HG02970 (cell line): ENCODE data around the gene BPIFB6.

ENCODE experiments used
- ATAC-seq: cut with Tn5 transposase; IDR thresholded peaks from one replicate; pipeline ENCODE4 v1.9.1; 2021; ENCODE audit warnings: mild to moderate bottlenecking, moderate library complexity, moderate number of reproducible peaks; ENCODE audit not compliant: unreplicated experiment, low FRiP score

Gene BPIFB6, protein sequence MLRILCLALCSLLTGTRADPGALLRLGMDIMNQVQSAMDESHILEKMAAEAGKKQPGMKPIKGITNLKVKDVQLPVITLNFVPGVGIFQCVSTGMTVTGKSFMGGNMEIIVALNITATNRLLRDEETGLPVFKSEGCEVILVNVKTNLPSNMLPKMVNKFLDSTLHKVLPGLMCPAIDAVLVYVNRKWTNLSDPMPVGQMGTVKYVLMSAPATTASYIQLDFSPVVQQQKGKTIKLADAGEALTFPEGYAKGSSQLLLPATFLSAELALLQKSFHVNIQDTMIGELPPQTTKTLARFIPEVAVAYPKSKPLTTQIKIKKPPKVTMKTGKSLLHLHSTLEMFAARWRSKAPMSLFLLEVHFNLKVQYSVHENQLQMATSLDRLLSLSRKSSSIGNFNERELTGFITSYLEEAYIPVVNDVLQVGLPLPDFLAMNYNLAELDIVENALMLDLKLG

DNA sequence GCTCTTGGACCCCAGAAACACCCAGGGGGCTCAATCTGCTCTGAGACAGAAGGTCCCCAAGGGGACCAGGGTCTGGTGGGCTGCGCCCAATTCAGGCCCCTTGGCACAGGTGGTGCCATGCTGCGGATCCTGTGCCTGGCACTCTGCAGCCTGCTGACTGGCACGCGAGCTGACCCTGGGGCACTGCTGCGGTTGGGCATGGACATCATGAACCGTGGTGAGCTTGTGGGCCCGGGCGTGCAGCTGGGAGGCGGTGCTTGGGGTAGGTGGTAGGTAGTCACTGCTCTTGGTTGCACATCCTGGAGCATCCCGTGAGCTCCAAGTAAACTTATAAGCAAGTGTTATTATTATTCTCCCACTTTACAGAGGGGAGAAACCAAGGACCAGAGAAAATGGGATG is at the start of gene BPIFB6:
Gene BPIFB6 (plus strand): TSS at position 118 of the 400 bp plus-strand sequence. CDS start 0 bp downstream, at position 118.
- no peak for ATAC-seq

DNA sequence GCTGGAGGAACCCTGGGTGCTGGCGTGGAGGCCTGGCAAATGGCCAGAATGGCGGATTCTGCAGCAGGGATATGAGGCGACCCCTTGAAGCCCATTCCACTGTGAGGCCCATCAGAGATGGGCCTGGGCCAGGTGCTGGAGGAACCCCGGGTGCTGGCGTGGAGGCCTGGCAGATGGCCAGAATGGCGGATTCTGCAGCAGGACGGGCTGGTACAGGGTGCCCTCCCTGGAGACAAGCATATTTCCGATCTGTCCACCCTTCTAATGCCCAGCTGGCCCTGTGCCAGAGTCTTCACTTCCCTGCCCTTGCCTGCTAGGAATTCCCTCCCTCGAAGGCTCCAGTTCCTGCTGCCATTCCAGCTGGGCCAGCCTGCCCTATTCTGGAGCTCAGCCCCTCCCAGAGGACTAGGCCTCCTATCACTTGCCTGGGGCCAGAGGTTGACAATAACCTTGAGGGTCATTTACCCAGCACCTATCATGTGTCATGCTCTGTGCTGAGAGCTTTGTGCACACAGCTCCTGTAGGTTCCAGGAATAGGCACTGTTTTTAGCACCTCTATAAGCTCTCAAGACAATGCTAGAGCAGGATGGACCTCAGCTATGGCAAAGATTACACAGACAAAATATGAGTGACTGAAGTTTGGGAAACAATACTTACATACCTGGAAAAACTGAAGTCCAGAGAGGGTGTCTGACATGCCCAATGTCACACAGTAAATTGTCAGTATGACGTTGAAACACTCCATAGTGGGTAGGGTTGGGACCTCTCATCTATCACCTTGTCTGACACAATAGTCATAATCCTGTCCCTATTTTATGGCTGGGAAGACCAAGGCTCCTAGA is 48.6 kb upstream of the BPIFB6 start:
- no peak for ATAC-seq

- ATAC-seq: no peak
These were observed 47.9 kb upstream of the BPIFB6 start for GRCh38 chr20:32983459-32984112.

- no peak for ATAC-seq
These were observed 47.3 kb upstream of the BPIFB6 start for GRCh38 chr20:32984196-32984595.

GRCh38 chr20:32984631-32985354 is 46.7 kb upstream of the BPIFB6 start:
- ATAC-seq: no peak

DNA sequence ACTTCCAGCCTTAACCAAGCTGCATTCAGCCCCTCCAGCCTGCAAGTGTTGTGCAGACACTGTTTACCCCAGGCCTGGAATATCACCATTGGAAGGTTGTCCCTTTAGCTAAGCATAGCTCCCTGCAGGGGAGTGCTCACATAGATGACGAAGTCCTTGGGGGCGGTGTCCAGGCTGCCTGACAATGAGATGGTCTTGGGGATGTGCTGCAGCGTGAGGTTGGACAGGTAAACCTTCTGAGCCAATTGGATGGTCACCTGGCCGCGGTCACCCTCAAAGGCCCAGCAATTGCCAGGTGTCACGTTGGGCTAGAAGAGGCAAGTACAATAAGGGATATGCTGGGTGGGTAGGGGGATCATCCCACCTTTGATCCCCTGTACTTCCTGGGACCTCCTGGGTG is 45.9 kb upstream of the BPIFB6 start:
- no peak for ATAC-seq

- no peak for ATAC-seq
These were observed 45.0 kb upstream of the BPIFB6 start for GRCh38 chr20:32986331-32986966.

GRCh38 chr20:32987044-32987825 is 44.2 kb upstream of the BPIFB6 start:
- ATAC-seq: no peak

DNA sequence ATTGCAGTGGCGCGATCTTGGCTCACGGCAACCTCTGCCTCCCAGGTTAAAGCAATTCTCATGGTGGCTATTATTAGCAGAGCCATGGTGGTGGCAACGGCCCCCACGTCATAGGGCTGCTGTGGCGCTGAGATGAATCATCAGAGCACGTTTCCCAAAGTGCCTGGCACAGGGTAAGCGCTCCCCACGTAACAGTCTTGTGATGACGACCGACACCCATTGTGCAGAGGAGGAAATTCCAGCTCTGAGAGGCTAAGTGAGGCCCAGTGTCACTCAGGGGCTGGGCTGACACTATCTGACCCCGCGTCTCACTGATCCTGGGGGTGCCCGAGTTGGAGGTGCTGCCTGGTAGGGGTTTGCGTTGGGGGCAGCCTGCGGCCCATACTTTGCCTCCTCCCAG is 43.4 kb upstream of the BPIFB6 start:
- no peak for ATAC-seq

- ATAC-seq: no peak
These were observed 41.8 kb upstream of the BPIFB6 start for GRCh38 chr20:32989507-32990283.

GRCh38 chr20:32990426-32990825 is 41.0 kb upstream of the BPIFB6 start:
- no peak for ATAC-seq

DNA sequence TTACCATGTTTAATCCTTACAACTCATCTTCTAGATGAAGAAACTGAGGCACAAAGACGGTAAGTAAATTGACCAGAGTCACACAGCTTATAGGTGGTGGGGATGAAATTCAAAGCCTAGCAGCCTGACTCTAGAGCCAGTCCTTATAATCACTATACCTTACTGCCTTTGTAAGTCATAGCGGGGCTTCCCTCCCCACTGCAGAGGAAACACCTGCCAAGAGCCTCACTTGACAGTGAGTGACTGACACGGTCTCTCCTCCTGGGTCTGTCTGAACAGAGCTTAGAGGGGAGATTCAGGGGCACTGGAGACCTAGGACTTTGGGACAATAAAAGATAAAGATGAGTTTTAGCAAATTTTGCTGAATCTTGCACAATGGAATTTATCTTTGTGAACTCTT is 40.1 kb upstream of the BPIFB6 start:
- no peak for ATAC-seq

- ATAC-seq: no peak
These were observed 39.4 kb upstream of the BPIFB6 start for GRCh38 chr20:32991792-32992641.

DNA sequence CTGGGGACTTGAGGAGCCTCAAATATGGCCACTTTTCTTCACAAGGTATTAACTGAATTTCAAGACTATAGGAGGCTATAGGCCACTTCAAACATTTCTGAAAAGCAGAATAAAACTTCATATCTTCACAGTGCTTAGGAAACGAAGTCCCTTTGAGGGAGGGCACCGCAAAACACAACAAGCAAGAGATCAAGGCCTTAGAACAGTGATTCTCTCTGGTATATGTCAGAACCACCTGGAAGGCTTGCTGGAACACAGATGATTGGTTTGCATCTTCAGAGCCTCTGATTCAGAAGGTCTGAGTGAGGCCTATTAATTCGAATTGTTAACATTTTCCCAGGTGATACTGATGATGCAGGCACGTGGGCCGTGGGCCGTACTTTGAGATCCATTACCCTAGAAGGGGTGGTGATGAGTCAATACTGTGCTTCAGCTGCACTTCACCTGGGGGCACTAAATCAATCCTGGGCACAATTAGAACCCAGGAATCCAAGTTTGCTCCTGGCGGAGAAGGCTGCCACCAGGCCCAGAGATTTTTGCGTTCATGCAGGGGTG is 37.9 kb upstream of the BPIFB6 start:
- ATAC-seq: no peak

DNA sequence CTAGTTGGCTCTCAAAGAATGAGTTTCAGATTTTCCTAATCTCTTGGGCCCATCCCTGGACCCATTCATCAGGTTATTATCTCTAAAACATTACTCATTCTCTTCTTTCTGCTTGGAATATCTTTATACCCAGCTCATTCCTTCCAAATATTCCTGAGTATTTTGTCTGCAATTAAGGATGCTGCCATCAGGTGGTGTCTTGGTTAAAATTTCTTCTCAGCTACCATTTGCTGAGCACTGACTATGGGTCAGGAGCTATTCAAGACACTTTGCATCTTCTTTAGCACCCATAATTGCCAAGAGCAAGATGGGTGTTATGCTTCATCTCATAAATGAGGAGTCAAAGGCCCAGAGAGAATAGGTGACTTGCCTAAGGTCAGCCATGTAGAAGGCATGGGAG is 35.6 kb upstream of the BPIFB6 start:
- ATAC-seq: no peak

GRCh38 chr20:32997431-32997830 is 34.0 kb upstream of the BPIFB6 start:
- no peak for ATAC-seq

DNA sequence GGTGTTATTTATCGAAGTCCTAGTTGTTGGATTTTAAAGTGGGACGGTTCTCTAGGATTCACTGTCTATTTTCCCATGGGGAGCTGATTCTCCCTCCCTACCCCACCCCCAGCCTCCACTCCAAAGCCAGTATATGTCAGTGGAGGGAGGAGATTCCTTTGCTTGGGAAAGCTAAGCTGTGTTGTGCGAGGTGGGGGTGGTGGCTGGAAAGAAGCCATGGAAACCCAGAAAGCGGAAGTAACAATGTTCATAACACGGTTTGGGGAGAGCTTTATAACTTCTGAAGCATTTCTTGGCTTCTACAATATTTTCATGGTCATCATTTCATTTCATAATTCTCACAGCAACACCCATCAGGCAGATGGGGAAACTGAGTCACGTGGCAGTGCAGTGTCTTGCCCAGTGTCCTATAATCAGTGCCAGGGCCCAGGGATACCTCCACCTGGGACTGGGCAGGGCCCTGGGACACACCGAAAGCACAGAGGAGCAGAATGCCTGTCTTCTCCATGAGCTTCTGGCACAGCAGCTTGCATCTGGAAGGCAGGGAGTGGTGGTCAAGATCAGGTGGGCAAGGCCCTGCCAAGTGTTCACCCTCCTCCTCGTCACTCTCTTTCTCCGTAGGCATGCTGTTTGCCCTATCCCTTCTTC is 31.7 kb upstream of the BPIFB6 start:
- no peak for ATAC-seq
